ENCODE results near the gene TMEM191B.
"Not testable (repeated sequence)": the region's sequence is repeated elsewhere in the genome, so short reads cannot be mapped to it uniquely, and the experiment has no call there.

DNA sequence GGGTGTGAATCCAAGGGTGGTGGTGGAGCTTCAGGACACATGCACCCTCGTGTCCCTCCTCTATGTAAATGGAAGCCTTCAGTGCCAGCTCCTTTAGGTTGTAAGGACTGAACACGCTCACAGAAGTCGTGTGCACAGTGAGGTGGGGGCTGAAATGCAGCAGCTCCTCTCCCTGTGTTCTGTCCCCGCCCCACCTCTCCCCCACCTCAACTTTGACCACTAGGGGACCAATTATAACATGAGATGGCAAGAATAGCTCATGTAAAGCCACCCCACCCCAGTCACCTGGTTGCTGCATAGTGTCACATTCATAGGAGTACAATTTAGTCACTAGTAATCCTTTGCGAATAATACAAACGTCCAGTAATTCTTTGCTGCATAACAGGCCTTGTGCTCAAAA lies 4.8 kb upstream of the TMEM191B start:
- TF ChIP-seq, protein P1, sequence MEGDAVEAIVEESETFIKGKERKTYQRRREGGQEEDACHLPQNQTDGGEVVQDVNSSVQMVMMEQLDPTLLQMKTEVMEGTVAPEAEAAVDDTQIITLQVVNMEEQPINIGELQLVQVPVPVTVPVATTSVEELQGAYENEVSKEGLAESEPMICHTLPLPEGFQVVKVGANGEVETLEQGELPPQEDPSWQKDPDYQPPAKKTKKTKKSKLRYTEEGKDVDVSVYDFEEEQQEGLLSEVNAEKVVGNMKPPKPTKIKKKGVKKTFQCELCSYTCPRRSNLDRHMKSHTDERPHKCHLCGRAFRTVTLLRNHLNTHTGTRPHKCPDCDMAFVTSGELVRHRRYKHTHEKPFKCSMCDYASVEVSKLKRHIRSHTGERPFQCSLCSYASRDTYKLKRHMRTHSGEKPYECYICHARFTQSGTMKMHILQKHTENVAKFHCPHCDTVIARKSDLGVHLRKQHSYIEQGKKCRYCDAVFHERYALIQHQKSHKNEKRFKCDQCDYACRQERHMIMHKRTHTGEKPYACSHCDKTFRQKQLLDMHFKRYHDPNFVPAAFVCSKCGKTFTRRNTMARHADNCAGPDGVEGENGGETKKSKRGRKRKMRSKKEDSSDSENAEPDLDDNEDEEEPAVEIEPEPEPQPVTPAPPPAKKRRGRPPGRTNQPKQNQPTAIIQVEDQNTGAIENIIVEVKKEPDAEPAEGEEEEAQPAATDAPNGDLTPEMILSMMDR (IDR thresholded peaks at IDR 0.05; ENCODE audit: poor library complexity), result not testable (repeated sequence)
- not testable (repeated sequence) for TF ChIP-seq EZH2 (IDR thresholded peaks at IDR 0.05; ENCODE audit: borderline replicate concordance); EZH2phosphoT487 (IDR thresholded peaks at IDR 0.05; ENCODE audit: low read depth, severe bottlenecking, unreplicated experiment)

All from hepatocyte (in vitro differentiated cells).